Measurements from ENCODE around the gene EFNA5.

DNA sequence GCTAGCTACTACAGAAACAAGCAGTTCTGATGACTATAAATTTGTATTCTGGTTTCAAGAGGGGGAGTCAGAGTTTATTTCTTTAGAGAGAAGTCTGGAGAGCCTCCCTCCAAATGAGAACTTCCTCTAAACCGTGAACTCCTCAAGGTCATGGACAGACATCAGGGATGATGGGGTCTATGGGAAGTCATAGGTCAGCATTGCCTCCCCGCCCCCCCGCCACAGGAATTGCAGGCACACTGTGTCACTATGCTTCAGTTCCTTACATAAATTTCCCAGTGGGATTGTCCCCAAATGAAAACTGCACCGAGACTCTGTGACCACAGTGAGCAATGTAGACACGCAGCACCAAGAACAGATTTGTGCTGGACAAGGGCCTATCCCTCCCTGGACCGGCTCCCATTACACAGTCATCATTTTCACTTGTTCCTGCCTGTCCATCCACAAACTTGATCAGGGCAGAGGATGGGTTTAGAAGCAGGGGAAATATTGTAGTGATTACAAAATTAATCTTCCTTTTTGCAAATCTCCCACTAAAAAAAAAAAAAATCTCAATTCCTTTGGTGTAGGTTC, 300.3 kb downstream of the EFNA5 start:
- TF ChIP-seq, protein P1, sequence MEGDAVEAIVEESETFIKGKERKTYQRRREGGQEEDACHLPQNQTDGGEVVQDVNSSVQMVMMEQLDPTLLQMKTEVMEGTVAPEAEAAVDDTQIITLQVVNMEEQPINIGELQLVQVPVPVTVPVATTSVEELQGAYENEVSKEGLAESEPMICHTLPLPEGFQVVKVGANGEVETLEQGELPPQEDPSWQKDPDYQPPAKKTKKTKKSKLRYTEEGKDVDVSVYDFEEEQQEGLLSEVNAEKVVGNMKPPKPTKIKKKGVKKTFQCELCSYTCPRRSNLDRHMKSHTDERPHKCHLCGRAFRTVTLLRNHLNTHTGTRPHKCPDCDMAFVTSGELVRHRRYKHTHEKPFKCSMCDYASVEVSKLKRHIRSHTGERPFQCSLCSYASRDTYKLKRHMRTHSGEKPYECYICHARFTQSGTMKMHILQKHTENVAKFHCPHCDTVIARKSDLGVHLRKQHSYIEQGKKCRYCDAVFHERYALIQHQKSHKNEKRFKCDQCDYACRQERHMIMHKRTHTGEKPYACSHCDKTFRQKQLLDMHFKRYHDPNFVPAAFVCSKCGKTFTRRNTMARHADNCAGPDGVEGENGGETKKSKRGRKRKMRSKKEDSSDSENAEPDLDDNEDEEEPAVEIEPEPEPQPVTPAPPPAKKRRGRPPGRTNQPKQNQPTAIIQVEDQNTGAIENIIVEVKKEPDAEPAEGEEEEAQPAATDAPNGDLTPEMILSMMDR (IDR thresholded peaks at IDR 0.05): no peak
- no peak for TF ChIP-seq POLR2A (IDR thresholded peaks at IDR 0.05)

Measured in uterus (tissue), 2 donors.